K562 (cell line): ENCODE data around the gene DOCK4. TPM values are rescaled to one million over a fixed set of nuclear protein-coding genes. Genes with fewer than 3 reads are reported as not detected.

Experiments used
- ATF1 ChIP-seq, 2 experiments: fragments of 450-650 bp in 1 of 2; IDR thresholded peaks; 2 replicates each; pipeline ENCODE4 v1.6.1; 2016; ENCODE audit warnings: missing compliant biosample characterization in 1 of 2, missing genetic modification characterization in 1 of 2
- LCOR ChIP-seq: sonication (generic); formaldehyde crosslinking; IDR thresholded peaks from 2 replicates; pipeline ENCODE4 v1.8.0; 2022; ENCODE audit warnings: mild to moderate bottlenecking, missing genetic modification reagents
- PHF20 ChIP-seq: fragments of 450-650 bp; IDR thresholded peaks from 2 replicates; pipeline ENCODE4 v1.6.1; 2018; ENCODE audit not compliant: partially characterized antibody
- RFX5 ChIP-seq: IDR thresholded peaks from 2 replicates; pipeline ENCODE4 v1.6.1; 2011; ENCODE audit warnings: low read depth, mild to moderate bottlenecking, improper control_type of control experiment, low read length
- polyA plus RNA-seq, 8 experiments: library from polyadenylated mRNA; depleted of rRNA in 4 of 8; stranded (reverse) in 5 of 8; unstranded in 3 of 8; fragments of >200 nt; fragmentation: Nextera tagmentation in 2 of 8; fragmentation: Illumina TruSeq in 1 of 8; extraction: Ambion mirVana in 2 of 8; extraction: Trizol in 1 of 8; gene quantifications; 2 replicates each; pipeline versions ENCODE4 v1.2.1 to v1.2.3, GENCODE V29; 2011 to 2014; ENCODE audit warnings: inconsistent platforms in 1 of 8, missing spikeins in 1 of 8
- total RNA-seq, 7 experiments: library from RNA; depleted of rRNA in 6 of 7; stranded (reverse); fragments of >200 nt in 6 of 7; fragmentation: Illumina TruSeq in 2 of 7; extraction: Trizol in 2 of 7; gene quantifications; 2 replicates each; pipeline versions ENCODE4 v1.2.1 to v1.2.3, GENCODE V29; 2011 to 2021; ENCODE audit warnings: low replicate concordance in 1 of 7
- TF ChIP-seq, protein P1 (sequence below): fragments of 450-650 bp; conservative IDR thresholded peaks from 2 replicates; pipeline ENCODE4 v1.6.1; 2016; ENCODE audit warnings: missing genetic modification characterization, low read depth, mild to moderate bottlenecking, control low read depth, missing compliant biosample characterization
- TF ChIP-seq, protein P2 (sequence below): fragments of 450-650 bp; conservative IDR thresholded peaks from 2 replicates; pipeline ENCODE4 v1.6.1; 2016; ENCODE audit warnings: missing genetic modification characterization, low read depth, mild to moderate bottlenecking, missing compliant biosample characterization, moderate library complexity
- TF ChIP-seq, protein P3 (sequence below): fragments of 250-450 bp; sonication (Bioruptor Pico); IDR thresholded peaks from 2 replicates; pipeline ENCODE4 v1.5.0; 2021; ENCODE audit warnings: mild to moderate bottlenecking, moderate library complexity

Gene DOCK4
- total and polyA plus RNA-seq, 9 of the 15 experiments (the other 6 are each of a cell fraction or from before 2014, with no cell fraction given), result 0.42 to 5.7 (median 2.3) TPM

- TF ChIP-seq RFX5, result no peak
- TF ChIP-seq, protein P1, sequence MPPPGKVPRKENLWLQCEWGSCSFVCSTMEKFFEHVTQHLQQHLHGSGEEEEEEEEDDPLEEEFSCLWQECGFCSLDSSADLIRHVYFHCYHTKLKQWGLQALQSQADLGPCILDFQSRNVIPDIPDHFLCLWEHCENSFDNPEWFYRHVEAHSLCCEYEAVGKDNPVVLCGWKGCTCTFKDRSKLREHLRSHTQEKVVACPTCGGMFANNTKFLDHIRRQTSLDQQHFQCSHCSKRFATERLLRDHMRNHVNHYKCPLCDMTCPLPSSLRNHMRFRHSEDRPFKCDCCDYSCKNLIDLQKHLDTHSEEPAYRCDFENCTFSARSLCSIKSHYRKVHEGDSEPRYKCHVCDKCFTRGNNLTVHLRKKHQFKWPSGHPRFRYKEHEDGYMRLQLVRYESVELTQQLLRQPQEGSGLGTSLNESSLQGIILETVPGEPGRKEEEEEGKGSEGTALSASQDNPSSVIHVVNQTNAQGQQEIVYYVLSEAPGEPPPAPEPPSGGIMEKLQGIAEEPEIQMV (tag), result no peak
- no peak for TF ChIP-seq LCOR
- TF ChIP-seq ATF1 (CRISPR knock-in tag; IDR thresholded peaks at IDR 0.05), result no peak
- TF ChIP-seq ATF1 (tag; IDR thresholded peaks at IDR 0.05), result no peak
- TF ChIP-seq, protein P2, sequence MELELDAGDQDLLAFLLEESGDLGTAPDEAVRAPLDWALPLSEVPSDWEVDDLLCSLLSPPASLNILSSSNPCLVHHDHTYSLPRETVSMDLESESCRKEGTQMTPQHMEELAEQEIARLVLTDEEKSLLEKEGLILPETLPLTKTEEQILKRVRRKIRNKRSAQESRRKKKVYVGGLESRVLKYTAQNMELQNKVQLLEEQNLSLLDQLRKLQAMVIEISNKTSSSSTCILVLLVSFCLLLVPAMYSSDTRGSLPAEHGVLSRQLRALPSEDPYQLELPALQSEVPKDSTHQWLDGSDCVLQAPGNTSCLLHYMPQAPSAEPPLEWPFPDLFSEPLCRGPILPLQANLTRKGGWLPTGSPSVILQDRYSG (tag), result no peak
- no peak for TF ChIP-seq PHF20
- TF ChIP-seq, protein P3, sequence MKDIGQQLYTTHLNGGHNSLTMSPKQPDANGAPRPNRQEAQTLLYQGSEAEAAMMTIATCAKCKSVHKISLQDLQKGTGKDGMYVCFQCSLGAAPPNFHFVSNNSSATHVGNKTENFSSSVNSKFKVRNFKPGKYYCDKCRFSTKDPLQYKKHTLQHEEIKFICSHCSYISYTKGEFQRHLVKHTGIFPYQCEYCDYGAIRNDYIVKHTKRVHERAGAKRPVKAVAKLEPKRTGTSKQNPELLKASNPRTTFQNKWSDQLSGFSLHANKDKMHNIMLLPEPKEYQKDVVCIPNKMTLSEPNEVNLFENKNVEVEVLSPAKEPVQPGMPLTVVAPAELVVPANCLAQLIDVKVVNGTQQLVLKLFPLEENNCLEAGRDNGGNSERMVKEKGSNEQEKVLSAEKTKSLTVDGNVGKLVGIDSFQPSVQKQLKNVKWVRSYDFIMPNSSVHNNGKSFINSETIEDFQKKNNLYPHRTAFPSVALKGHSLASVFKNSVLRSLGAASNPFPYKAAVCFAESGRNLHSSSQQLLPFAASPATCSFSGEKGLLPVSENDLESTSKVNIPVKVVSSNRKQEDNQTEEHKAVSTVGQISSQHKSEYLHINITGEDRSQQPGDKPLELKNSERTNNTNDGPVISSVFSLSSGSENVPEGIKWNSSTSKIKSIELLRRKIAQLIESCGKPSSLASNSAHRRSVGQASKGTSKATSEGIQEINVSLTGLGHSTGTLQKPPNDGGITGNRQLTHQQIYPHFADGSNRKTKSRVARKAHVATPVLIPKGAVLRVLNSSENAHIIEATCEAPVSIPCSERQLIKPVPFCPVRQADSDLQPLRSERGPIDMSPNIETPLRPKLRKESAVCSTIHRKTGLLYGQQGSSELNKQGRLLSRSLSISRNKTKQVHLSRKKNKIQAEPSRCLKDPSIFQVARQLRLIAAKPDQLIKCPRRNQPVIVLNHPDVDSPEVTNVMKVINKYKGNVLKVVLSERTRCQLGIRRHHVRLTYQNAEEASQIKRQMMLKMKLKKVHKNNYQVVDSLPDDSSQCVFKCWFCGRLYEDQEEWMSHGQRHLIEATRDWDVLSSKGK (CRISPR knock-in tag), result no peak
- TF ChIP-seq, all 486 proteins: peak for 0
Measured at GRCh38 chr7:111860248-111860647, 346.0 kb downstream of the DOCK4 start (continued).
